Amniotic stem cell (primary cell): ENCODE measurements around the gene GAS6.
"Not testable (repeated sequence)": the region's sequence is repeated elsewhere in the genome, so short reads cannot be mapped to it uniquely, and the experiment has no call there.

Experiments
- DNase-seq: peaks from one replicate; lab custom pipeline; 2025; lab: John Stamatoyannopoulos, UW

Gene GAS6

GRCh38 chr13:113806104-113806471 is 57.8 kb downstream of the GAS6 start:
- DNase-seq, result no peak

- DNase-seq, result no peak
Measured at GRCh38 chr13:113805431-113806103, 58.3 kb downstream of the GAS6 start.

GRCh38 chr13:113804703-113805430 is 59.0 kb downstream of the GAS6 start:
- no peak for DNase-seq

GRCh38 chr13:113804017-113804702 is 59.7 kb downstream of the GAS6 start:
- no peak for DNase-seq

- no peak for DNase-seq
Measured at GRCh38 chr13:113803409-113804016, 60.4 kb downstream of the GAS6 start.

GRCh38 chr13:113802761-113803160 is 61.1 kb downstream of the GAS6 start:
- DNase-seq, result no peak

- DNase-seq, result no peak
Measured at GRCh38 chr13:113802090-113802531, 61.8 kb downstream of the GAS6 start.

GRCh38 chr13:113801289-113801961 is 62.5 kb downstream of the GAS6 start:
- no peak for DNase-seq

- no peak for DNase-seq
Measured at GRCh38 chr13:113800576-113800926, 63.3 kb downstream of the GAS6 start.

- DNase-seq, result no peak
Measured at GRCh38 chr13:113798200-113798811, 65.6 kb downstream of the GAS6 start.

GRCh38 chr13:113796964-113797676 is 66.8 kb downstream of the GAS6 start:
- DNase-seq, result no peak

GRCh38 chr13:113796211-113796963 is 67.5 kb downstream of the GAS6 start:
- no peak for DNase-seq

GRCh38 chr13:113795362-113795761 is 68.5 kb downstream of the GAS6 start:
- DNase-seq, result not testable (repeated sequence)

- DNase-seq, result no peak
Measured at GRCh38 chr13:113794764-113795173, 69.1 kb downstream of the GAS6 start.

GRCh38 chr13:113794086-113794485 is 69.8 kb downstream of the GAS6 start:
- DNase-seq, result no peak

GRCh38 chr13:113793718-113794085 is 70.2 kb downstream of the GAS6 start:
- no peak for DNase-seq

- DNase-seq, result no peak
Measured at GRCh38 chr13:113792886-113793717, 70.8 kb downstream of the GAS6 start.

- DNase-seq, result no peak
Measured at GRCh38 chr13:113792236-113792770, 71.6 kb downstream of the GAS6 start.

GRCh38 chr13:113791761-113792160 is 72.1 kb downstream of the GAS6 start:
- DNase-seq, result no peak
